NCI-H1417 (cell line): ENCODE data around the gene ASAH2B.

Experiments used
- DNase-seq, 3 experiments: peaks; one replicate each; lab custom pipeline; 2025; lab: John Stamatoyannopoulos, UW

The ASAH2B gene

DNA sequence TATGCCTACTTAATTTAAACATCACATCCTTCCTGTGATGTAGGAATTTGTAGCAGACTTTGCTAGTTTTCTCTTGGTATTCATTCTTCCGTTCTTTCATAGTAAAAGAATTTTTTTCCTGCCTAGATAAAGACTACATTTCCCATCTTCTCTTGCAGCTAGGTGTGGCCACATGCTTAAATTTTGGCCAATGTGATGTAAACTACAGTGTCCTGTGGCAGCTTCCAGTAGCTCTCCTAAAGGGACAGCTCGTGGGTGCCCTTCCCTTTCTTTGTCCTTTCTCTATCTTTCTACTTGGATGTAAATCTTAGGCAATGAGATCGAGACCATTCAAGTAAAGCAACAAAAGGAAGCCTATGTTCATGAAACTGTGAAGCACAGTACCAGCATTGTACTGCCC lies 58.6 kb downstream of the ASAH2B start:
- DNase-seq, result no peak

DNA sequence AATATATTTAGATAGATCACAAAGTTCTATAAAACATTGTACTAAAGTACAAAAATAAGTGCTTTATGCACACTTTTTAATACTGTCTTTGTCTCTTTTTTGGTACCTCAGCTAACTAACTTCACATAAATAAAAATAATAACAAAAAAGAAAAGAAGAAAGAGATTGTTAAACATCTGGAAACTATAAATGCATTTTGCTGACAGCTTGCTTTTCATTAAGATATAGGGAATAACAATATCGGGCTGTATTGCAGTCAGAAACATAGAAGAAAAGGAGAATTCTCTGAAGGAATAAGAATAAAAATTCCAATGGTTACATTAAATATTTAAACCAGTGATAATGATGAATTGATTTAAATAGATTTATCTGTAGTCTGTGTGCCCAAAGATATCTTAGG lies 59.9 kb downstream of the ASAH2B start:
- DNase-seq, result no peak

DNA sequence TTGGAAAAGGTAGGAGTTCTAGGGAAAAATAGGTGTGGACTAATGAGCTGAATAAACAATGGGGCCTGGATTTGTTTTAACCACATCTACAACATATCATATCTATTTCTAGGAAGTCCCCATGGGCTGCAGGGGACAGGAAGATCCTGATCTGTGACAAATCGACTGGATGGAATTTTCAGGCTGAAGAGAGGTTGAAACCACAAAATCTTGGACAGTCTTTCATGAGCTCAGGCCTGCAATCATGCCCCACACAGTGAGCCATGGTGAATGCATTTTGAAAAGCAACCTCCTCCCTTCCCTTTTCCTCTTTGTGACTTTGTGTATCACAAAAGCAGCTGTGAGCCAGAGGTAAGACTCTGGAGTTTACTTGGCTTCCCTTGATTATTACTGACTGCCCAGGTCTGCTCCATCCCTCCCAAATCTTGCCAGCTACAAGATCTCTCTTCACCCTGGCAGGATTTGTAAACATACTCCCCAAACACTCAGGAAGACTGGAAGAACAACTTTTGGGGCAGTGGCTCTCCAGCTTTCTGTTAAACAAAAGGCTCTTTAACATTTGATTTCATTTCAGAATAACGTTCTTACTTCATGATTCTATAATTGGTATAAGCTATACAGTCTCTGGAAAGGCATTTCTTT lies 66.4 kb downstream of the ASAH2B start:
- no peak for DNase-seq

DNA sequence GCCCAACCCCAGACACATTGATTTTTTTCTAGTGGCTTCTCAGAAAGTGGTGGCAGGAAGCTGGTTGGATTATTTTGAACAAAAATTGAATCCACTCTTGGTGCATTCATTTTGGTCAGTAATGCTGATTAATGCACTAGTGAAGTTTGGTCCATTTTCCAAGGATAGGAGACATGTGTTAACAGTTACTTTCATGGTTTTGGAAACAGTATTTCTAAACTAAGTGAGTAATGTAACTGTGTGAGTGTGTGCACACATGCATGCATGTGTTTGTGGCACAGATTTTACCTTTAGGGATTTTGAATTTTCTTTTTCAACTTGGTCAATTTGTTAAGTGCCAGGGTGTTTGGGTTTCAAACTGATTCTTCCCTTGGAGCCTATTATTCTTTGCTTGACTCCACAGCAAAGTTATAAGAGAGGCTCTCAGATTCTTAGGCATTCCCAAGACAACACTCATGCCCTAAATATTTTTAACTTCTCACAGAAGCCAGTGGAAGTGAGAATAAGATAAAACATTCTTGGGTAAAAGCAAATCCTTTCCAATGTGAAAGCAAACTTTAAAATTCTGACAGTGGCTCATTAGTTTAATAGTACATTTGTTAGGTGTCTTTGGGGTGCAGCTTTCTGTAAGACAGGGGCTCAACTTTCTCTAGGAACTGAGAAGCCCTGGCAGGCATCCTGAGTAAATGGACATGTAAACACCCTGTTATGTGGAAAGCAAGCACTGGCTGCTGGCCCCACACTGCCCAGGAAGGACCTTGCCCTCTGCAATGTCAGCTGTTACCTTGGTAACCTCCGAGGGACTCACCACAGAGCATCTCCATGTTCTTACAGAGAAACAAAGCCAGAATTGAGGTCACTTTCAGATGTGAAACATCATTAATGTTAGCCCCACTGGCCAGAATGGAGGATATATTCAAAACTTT lies 68.4 kb downstream of the ASAH2B start:
- DNase-seq, result peak in 1 of 3 experiments; percentile 27
